ENCODE results near the gene DLL4. TPM values are rescaled to one million over a fixed set of nuclear protein-coding genes. Genes with fewer than 3 reads are reported as not detected.

The DLL4 gene
- total and polyA plus RNA-seq, 10 of the 15 experiments (the other 5 are each of a cell fraction or from before 2014, with no cell fraction given), result 0.04 to 0.16 (median 0.09) TPM; not detected in 6

- no peak for FAIRE-seq
- Histone ChIP-seq H3K4me2 (ENCODE audit: control insufficient read depth, insufficient read depth) (no peak overlapping the region), H3K9ac (ENCODE audit: control insufficient read depth, insufficient read depth, low read length) (no peak overlapping the region), H3K9me3 (replicated peaks; ENCODE audit: control insufficient read depth, insufficient read depth, low read length) (no peaks in the 10 kb centered on the region), H3K27ac (ENCODE audit: control insufficient read depth, insufficient read depth) (no peak overlapping the region), H3K4me1 (ENCODE audit: control insufficient read depth, insufficient read depth, low read length) (peaks cover 7% of the 10 kb centered on the region), H3K36me3 (ENCODE audit: control insufficient read depth in 2 of 2, insufficient read depth in 2 of 2, low read length in 1 of 2) (no peaks in the 10 kb centered on the region), H3K27me3 (replicated peaks in 1 of 2; ENCODE audit: control insufficient read depth in 2 of 2, insufficient read depth in 2 of 2, low read length in 1 of 2) (no peaks in the 10 kb centered on the region), H3K4me3 (no peak overlapping the region), H4K20me1 (ENCODE audit: control insufficient read depth, insufficient read depth) (no peaks in the 10 kb centered on the region), H2AFZ (ENCODE audit: control insufficient read depth, low read depth, low read length) (no peak overlapping the region; the same call in none of the 2 replicates), H3K79me2 (ENCODE audit: control insufficient read depth, insufficient read depth, low read length) (no peaks in the 10 kb centered on the region)
- TF ChIP-seq RB1 (IDR thresholded peaks at IDR 0.05; ENCODE audit: borderline replicate concordance) (no peak), BHLHE40 (IDR thresholded peaks at IDR 0.05; ENCODE audit: borderline replicate concordance in 1 of 2, low read depth in 2 of 2, low read length in 1 of 2) (peak in 1 of 2 experiments; percentile 67; a peak in 2 of 4 replicates)
- POLR2A ChIA-PET, result interaction anchor here (0.5 to 1.2 kb wide), 2 partner anchors 38 to 52 kb away, joined by 3 read pairs; no protein-coding TSS in a partner anchor
- no TSS peak for BruUV-seq (replicated peaks)
- DNase-seq (ENCODE audit: low read depth, low spot score), result no peak
- RAD21 ChIA-PET (ENCODE audit: unreplicated experiment), result interaction anchor here (0.6 kb wide), 1 partner anchor 27 kb away, joined by 3 read pairs; no protein-coding TSS in a partner anchor
- SMC1A ChIA-PET (ENCODE audit: uncharacterized antibody, unreplicated experiment), result interaction anchor here (1.6 kb wide), 1 partner anchor 46 kb away, joined by 4 read pairs; no protein-coding TSS in a partner anchor
- intact Hi-C loops (cut with micrococcal nuclease; ENCODE audit: unreplicated experiment), result no loop called here
- in situ Hi-C loops (cut with MboI), result no loop called here
- WGBS (ENCODE audit: insufficient coverage, insufficient replicate concordance, low lambda C conversion rate, missing lambda C conversion rate), result 66% methylated on average over 21 of the region's 21 CpGs
- CTCF ChIA-PET, result interaction anchor here (1.0 to 1.5 kb wide), 3 partner anchors 17 to 56 kb away, joined by 3 read pairs; no protein-coding TSS in a partner anchor
- ATAC-seq, result no peak
These were observed 19.8 kb downstream of the DLL4 start for GRCh38 chr15:40948706-40949473.

GRCh38 chr15:40949756-40950207 lies 20.6 kb downstream of the DLL4 start:
- no peaks in the 10 kb centered on the region for H3K9me3 ChIP-seq (replicated peaks; ENCODE audit: control insufficient read depth, insufficient read depth, low read length)
- BruUV-seq (replicated peaks), result no TSS peak
- no peak overlapping the region for H3K4me3 ChIP-seq
- ChIA-PET SMC1A (ENCODE audit: uncharacterized antibody, unreplicated experiment) (no interaction called here), POLR2A (no interaction called here), RAD21 (ENCODE audit: unreplicated experiment) (no interaction called here), CTCF (interaction anchor here (0.6 to 1.5 kb wide), 2 partner anchors 19 to 379 kb away, joined by 3 read pairs; no protein-coding TSS in a partner anchor)
- H3K79me2 ChIP-seq (ENCODE audit: control insufficient read depth, insufficient read depth, low read length), result no peaks in the 10 kb centered on the region
- ATAC-seq (no peak), DNase-seq (ENCODE audit: low read depth, low spot score) (no peak), FAIRE-seq (no peak)
- no peak overlapping the region for H3K4me2 ChIP-seq (ENCODE audit: control insufficient read depth, insufficient read depth)
- H2AFZ ChIP-seq (ENCODE audit: control insufficient read depth, low read depth, low read length), result no peak overlapping the region
- no peaks in the 10 kb centered on the region for H3K27me3 ChIP-seq (replicated peaks in 1 of 2; ENCODE audit: control insufficient read depth in 2 of 2, insufficient read depth in 2 of 2, low read length in 1 of 2)
- no peak overlapping the region for H3K9ac ChIP-seq (ENCODE audit: control insufficient read depth, insufficient read depth, low read length)
- peaks cover 7% of the 10 kb centered on the region for H3K4me1 ChIP-seq (ENCODE audit: control insufficient read depth, insufficient read depth, low read length)
- no peaks in the 10 kb centered on the region for H3K36me3 ChIP-seq (ENCODE audit: control insufficient read depth in 2 of 2, insufficient read depth in 2 of 2, low read length in 1 of 2)
- 59% methylated on average over 7 of the region's 7 CpGs for WGBS (ENCODE audit: insufficient coverage, insufficient replicate concordance, low lambda C conversion rate, missing lambda C conversion rate)
- intact Hi-C loops (cut with micrococcal nuclease; ENCODE audit: unreplicated experiment), result no loop called here
- in situ Hi-C loops (cut with MboI), result no loop called here
- H3K27ac ChIP-seq (ENCODE audit: control insufficient read depth, insufficient read depth), result no peak overlapping the region
- no peaks in the 10 kb centered on the region for H4K20me1 ChIP-seq (ENCODE audit: control insufficient read depth, insufficient read depth)
- TF ChIP-seq TCF12 (IDR thresholded peaks at IDR 0.05; ENCODE audit: low read depth, low read length), result no peak
- TF ChIP-seq EZH2 (IDR thresholded peaks at IDR 0.05; ENCODE audit: borderline replicate concordance, control insufficient read depth, low read depth, low read length), result no peak
- TF ChIP-seq CBFB (IDR thresholded peaks at IDR 0.05; ENCODE audit: low read depth), result no peak
- TF ChIP-seq JUND (IDR thresholded peaks at IDR 0.05; ENCODE audit: low read depth, low read length), result no peak
- TF ChIP-seq, protein P1, sequence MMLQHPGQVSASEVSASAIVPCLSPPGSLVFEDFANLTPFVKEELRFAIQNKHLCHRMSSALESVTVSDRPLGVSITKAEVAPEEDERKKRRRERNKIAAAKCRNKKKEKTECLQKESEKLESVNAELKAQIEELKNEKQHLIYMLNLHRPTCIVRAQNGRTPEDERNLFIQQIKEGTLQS (IDR thresholded peaks at IDR 0.05; ENCODE audit: borderline replicate concordance, extremely low read depth, low read depth, low read length), result no peak
- TF ChIP-seq KDM1A (IDR thresholded peaks at IDR 0.05; ENCODE audit: borderline replicate concordance), result no peak
- no peak for TF ChIP-seq TBL1XR1 (IDR thresholded peaks at IDR 0.05; ENCODE audit: low read depth, low read length)
- no peak for TF ChIP-seq CREM (IDR thresholded peaks at IDR 0.05; ENCODE audit: low read depth)
- TF ChIP-seq, protein P2, sequence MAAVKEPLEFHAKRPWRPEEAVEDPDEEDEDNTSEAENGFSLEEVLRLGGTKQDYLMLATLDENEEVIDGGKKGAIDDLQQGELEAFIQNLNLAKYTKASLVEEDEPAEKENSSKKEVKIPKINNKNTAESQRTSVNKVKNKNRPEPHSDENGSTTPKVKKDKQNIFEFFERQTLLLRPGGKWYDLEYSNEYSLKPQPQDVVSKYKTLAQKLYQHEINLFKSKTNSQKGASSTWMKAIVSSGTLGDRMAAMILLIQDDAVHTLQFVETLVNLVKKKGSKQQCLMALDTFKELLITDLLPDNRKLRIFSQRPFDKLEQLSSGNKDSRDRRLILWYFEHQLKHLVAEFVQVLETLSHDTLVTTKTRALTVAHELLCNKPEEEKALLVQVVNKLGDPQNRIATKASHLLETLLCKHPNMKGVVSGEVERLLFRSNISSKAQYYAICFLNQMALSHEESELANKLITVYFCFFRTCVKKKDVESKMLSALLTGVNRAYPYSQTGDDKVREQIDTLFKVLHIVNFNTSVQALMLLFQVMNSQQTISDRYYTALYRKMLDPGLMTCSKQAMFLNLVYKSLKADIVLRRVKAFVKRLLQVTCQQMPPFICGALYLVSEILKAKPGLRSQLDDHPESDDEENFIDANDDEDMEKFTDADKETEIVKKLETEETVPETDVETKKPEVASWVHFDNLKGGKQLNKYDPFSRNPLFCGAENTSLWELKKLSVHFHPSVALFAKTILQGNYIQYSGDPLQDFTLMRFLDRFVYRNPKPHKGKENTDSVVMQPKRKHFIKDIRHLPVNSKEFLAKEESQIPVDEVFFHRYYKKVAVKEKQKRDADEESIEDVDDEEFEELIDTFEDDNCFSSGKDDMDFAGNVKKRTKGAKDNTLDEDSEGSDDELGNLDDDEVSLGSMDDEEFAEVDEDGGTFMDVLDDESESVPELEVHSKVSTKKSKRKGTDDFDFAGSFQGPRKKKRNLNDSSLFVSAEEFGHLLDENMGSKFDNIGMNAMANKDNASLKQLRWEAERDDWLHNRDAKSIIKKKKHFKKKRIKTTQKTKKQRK (IDR thresholded peaks at IDR 0.05; ENCODE audit: low read depth, low read length), result no peak

All from GM12878 (cell line).